SK-N-SH treated with all-trans-retinoic acid at 6 μM for 48 hours (cell line): ENCODE results near the gene PRRC2B.
"Not testable (repeated sequence)": the region's sequence is repeated elsewhere in the genome, so short reads cannot be mapped to it uniquely, and the experiment has no call there.

Experiments
- ATAC-seq: fragments of 200-7000 bp; cut with Tn5 transposase; 3 replicates; pipeline ENCODE4 v1.9.1; 2020; ENCODE audit warnings: mild to moderate bottlenecking, moderate library complexity
- ARNTL ChIP-seq: fragments of 450-650 bp; formaldehyde crosslinking; IDR thresholded peaks from 2 replicates; pipeline ENCODE4 v1.5.0; 2020; ENCODE audit warnings: low read depth, mild to moderate bottlenecking, moderate library complexity, borderline replicate concordance
- BACH2 ChIP-seq: fragments of 250-450 bp; sonication (Bioruptor Pico); IDR thresholded peaks from 2 replicates; pipeline ENCODE4 v1.9.0; 2021; ENCODE audit warnings: mild to moderate bottlenecking, borderline replicate concordance
- CSDC2 ChIP-seq: fragments of 250-450 bp; sonication (Bioruptor Pico); IDR thresholded peaks from 2 replicates; pipeline ENCODE4 v1.5.0; 2020; ENCODE audit warnings: mild to moderate bottlenecking, moderate library complexity
- CSRNP3 ChIP-seq: fragments of 250-450 bp; sonication (Bioruptor Pico); IDR thresholded peaks from 2 replicates; pipeline ENCODE4 v1.5.1; 2021; ENCODE audit warnings: mild to moderate bottlenecking, moderate library complexity
- ESRRG ChIP-seq: fragments of 250-450 bp; sonication (Bioruptor Pico); IDR thresholded peaks from 2 replicates; pipeline ENCODE4 v1.6.1; 2021; ENCODE audit warnings: mild to moderate bottlenecking
- GLIS3 ChIP-seq: fragments of 250-450 bp; sonication (Bioruptor Pico); IDR thresholded peaks from 2 replicates; pipeline ENCODE4 v1.5.0; 2020; ENCODE audit warnings: mild to moderate bottlenecking, moderate library complexity
- ISL1 ChIP-seq: fragments of 250-450 bp; sonication (Bioruptor Pico); IDR thresholded peaks from 2 replicates; pipeline ENCODE4 v2.1.2; 2022; ENCODE audit warnings: mild to moderate bottlenecking, moderate library complexity
- PATZ1 ChIP-seq: fragments of 250-450 bp; sonication (Bioruptor Pico); IDR thresholded peaks from 2 replicates; pipeline ENCODE4 v1.8.0; 2020; ENCODE audit warnings: mild to moderate bottlenecking, moderate library complexity, borderline replicate concordance
- POU6F1 ChIP-seq: fragments of 250-450 bp; sonication (Bioruptor Pico); IDR thresholded peaks from 2 replicates; pipeline ENCODE4 v1.8.0; 2021; ENCODE audit warnings: low read depth, mild to moderate bottlenecking, moderate library complexity, borderline replicate concordance
- PPARA ChIP-seq: fragments of 250-450 bp; sonication (Bioruptor Pico); IDR thresholded peaks from 2 replicates; pipeline ENCODE4 v1.5.0; 2020; ENCODE audit warnings: mild to moderate bottlenecking, borderline replicate concordance
- RARB ChIP-seq: fragments of 250-450 bp; sonication (Bioruptor Pico); IDR thresholded peaks from 2 replicates; pipeline ENCODE4 v1.8.0; 2021; ENCODE audit warnings: mild to moderate bottlenecking, moderate library complexity
- SNAI2 ChIP-seq: fragments of 250-450 bp; sonication (Bioruptor Pico); IDR thresholded peaks from 2 replicates; pipeline ENCODE4 v1.5.0; 2020; ENCODE audit warnings: mild to moderate bottlenecking, moderate library complexity
- TCF4 ChIP-seq: fragments of 250-450 bp; sonication (Bioruptor Pico); IDR thresholded peaks from 2 replicates; pipeline ENCODE4 v1.8.0; 2021; ENCODE audit warnings: mild to moderate bottlenecking, moderate library complexity, borderline replicate concordance
- TOX ChIP-seq: fragments of 250-450 bp; sonication (Bioruptor Pico); IDR thresholded peaks from 2 replicates; pipeline ENCODE4 v1.8.0; 2021; ENCODE audit warnings: mild to moderate bottlenecking, moderate library complexity, borderline replicate concordance
- ZC3H10 ChIP-seq: fragments of 250-450 bp; sonication (Bioruptor Pico); IDR thresholded peaks from 2 replicates; pipeline ENCODE4 v1.5.1; 2021; ENCODE audit warnings: mild to moderate bottlenecking, moderate library complexity
- ZFP3 ChIP-seq: fragments of 250-450 bp; sonication (Bioruptor Pico); IDR thresholded peaks from 2 replicates; pipeline ENCODE4 v1.5.0; 2020; ENCODE audit warnings: mild to moderate bottlenecking, moderate library complexity
- ZFP30 ChIP-seq: fragments of 450-650 bp; formaldehyde crosslinking; IDR thresholded peaks from 2 replicates; pipeline ENCODE4 v1.5.0; 2022; ENCODE audit warnings: mild to moderate bottlenecking, moderate library complexity
- ZNF565 ChIP-seq: fragments of 450-650 bp; formaldehyde crosslinking; conservative IDR thresholded peaks from 2 replicates; pipeline ENCODE4 v1.5.0; 2020; ENCODE audit warnings: low read depth, mild to moderate bottlenecking, moderate library complexity
- ZNF8 ChIP-seq: fragments of 450-650 bp; formaldehyde crosslinking; IDR thresholded peaks from 2 replicates; pipeline ENCODE4 v1.5.0; 2020; ENCODE audit warnings: mild to moderate bottlenecking, moderate library complexity

PRRC2B gene

GRCh38 chr9:131465401-131465800, 71.5 kb downstream of the PRRC2B start:
- ATAC-seq, result no peak
- TF ChIP-seq TOX (CRISPR knock-in tag), result no peak
- TF ChIP-seq GLIS3 (CRISPR knock-in tag), result no peak
- TF ChIP-seq POU6F1 (CRISPR knock-in tag), result no peak

- TF ChIP-seq TCF4 (no peak), RARB (CRISPR knock-in tag) (no peak), SNAI2 (CRISPR knock-in tag) (no peak), ESRRG (CRISPR knock-in tag) (no peak)
- ATAC-seq, result no peak
Observed at GRCh38 chr9:131467214-131467935, 73.5 kb downstream of the PRRC2B start.

GRCh38 chr9:131468031-131468430, 74.1 kb downstream of the PRRC2B start:
- no peak for ATAC-seq
- no peak for TF ChIP-seq CSDC2
- no peak for TF ChIP-seq GLIS3 (CRISPR knock-in tag)
- no peak for TF ChIP-seq ISL1 (CRISPR knock-in tag)
- no peak for TF ChIP-seq ZFP30 (CRISPR knock-in tag)
- no peak for TF ChIP-seq PATZ1 (CRISPR knock-in tag)

- no peak for TF ChIP-seq BACH2 (CRISPR knock-in tag)
- no peak for TF ChIP-seq PPARA (CRISPR knock-in tag)
- TF ChIP-seq ZC3H10, result no peak
- no peak for ATAC-seq
Observed at GRCh38 chr9:131469356-131469755, 75.5 kb downstream of the PRRC2B start.

GRCh38 chr9:131469951-131470350, 76.1 kb downstream of the PRRC2B start:
- TF ChIP-seq PATZ1 (CRISPR knock-in tag) (no peak), ISL1 (CRISPR knock-in tag) (no peak), ZFP30 (CRISPR knock-in tag) (no peak), SNAI2 (CRISPR knock-in tag) (no peak), PPARA (CRISPR knock-in tag) (no peak), ZNF8 (CRISPR knock-in tag) (no peak), ZNF565 (CRISPR knock-in tag) (no peak), TOX (CRISPR knock-in tag) (no peak), ARNTL (CRISPR knock-in tag) (no peak), TCF4 (no peak), CSDC2 (no peak), CSRNP3 (CRISPR knock-in tag) (no peak)
- no peak for ATAC-seq

GRCh38 chr9:131470581-131470991, 76.7 kb downstream of the PRRC2B start:
- TF ChIP-seq ARNTL (CRISPR knock-in tag) (no peak), ZFP3 (CRISPR knock-in tag) (no peak), TOX (CRISPR knock-in tag) (no peak)
- no peak for ATAC-seq

GRCh38 chr9:131472085-131472484, 78.2 kb downstream of the PRRC2B start:
- ATAC-seq, result not testable (repeated sequence)
